NCI-H460 (cell line): ENCODE data around the gene IGF2. TPM values are rescaled to one million over a fixed set of nuclear protein-coding genes. Genes with fewer than 3 reads are reported as not detected.

ENCODE experiments used
- DNase-seq: peaks from one replicate; pipeline ENCODE4 v3.0.0-alpha.2; 2016; ENCODE audit warnings: low read depth; ENCODE audit errors: extremely low read depth
- total RNA-seq: library from RNA; depleted of rRNA; stranded (reverse); fragments of >200 nt; shearing (Covaris generic); gene quantifications from 2 replicates; pipeline ENCODE4 v1.2.3, GENCODE V29; 2014

Gene IGF2
- total RNA-seq, 1 experiment from 2014 or later: 0.15 TPM

GRCh38 chr11:2155511-2155910 is 16.3 kb upstream of the IGF2 start:
- no peak for DNase-seq

- DNase-seq: no peak
Observed at GRCh38 chr11:2154889-2155288, 15.7 kb upstream of the IGF2 start.

DNA sequence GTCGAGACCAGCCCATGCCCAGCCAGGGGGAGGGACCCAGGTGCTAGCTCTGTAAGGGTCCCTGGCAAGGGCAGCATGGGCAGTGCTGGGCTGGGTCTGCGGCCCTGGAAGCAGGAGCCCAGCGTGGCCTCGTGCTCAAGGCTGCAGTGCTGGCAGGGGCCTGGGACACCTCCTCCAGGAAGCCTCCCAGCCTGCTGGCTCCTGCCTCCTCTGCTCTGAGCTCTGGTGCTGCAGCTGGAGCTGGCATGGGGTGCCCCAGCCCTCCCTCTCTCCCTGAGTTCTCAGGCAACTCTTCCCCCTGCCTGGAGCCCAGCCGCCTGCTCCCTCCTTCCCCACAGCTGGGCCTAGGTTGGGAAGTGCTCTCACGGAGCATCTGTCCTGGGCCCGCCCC is 15.0 kb upstream of the IGF2 start:
- no peak for DNase-seq

GRCh38 chr11:2153581-2154194 is 14.5 kb upstream of the IGF2 start:
- no peak for DNase-seq

DNA sequence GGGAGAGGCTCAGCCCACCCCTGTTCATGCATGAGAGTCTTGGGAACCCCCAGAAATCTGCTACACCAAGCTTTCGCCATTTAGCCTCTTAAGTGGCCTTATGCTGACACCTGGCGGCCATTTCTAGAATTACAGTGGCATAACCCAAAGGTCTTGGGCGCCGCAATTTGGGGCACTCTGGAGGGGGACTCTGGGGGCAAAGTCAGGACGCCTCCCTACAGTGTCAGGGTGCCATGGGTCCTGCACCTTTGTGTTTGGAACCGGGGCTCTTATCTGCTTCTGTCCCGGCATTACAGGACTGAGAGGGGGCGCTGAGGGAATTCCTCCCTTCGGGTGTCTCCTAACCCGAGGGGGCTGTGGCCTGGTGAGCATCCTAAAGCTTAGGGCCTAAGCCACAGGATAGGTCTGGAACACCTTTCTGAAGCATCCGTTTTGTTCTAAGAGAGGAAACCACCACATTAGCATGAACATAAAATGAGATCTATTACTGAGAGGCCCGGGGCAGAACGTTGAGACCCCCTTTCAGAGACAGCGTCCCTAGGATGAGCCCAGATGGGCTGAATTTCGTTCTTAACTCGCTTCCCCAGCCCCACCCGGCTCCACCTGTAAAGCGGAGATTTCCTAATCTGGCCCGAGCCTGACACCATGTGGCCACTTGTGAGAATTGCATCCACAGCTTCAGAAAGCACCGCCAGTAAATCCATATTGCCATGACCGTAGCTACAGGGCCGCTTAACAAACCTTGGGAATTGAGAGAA is 12.5 kb upstream of the IGF2 start:
- DNase-seq: peak; percentile 62

DNA sequence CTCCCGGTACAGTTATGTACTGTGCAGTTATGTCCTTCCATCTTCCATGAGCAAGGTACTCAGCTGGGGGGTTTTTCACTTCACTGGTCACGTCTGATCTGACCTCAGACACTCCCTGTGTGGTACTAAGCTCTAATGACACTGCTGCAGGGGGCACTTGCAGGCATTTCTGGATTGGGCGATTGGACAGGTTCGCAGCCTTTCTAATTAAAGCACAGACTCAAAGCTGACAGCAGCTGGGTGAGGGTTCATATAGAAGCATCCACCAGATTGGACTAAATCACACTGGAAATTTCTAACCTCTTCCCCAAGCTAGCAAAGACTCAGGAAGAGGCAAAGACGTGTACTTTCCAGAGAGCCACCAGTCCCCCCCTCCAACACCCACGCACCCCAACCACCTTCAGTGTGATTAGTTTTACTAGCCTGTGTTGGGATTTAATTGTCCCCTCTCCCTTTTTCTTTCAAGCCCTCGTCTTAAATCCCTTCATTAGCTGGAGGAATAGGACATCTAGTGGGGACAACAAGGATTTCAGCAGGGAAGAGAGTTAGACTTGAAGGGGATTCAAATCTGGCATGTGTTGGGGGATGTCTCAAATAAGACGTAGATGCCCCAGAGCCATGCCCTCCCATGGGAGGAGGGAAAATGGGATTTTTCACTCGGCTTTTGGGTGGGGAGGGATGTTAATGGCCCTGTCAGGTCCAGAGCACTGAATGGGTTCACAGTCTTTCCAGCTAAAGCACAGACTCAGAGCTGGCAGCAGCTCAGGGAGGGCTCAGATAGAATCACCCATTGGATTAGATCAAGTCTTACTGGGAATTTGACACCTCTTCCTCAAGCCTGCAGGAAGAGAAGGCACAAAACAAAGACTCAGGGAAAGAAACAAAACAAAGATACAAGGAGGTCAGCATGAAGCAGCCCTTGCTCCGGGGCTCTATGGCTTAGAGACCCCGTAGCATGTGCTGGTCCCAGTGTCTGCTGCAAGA is 11.0 kb upstream of the IGF2 start:
- peak; percentile 26 for DNase-seq

- no peak for DNase-seq
Observed at GRCh38 chr11:2149460-2149859, 10.3 kb upstream of the IGF2 start.

- DNase-seq: no peak
Observed at GRCh38 chr11:2148595-2148994, 9.4 kb upstream of the IGF2 start.

- no peak for DNase-seq
Observed at GRCh38 chr11:2147391-2147790, 8.2 kb upstream of the IGF2 start.

GRCh38 chr11:2146051-2146450 is 6.9 kb upstream of the IGF2 start:
- no peak for DNase-seq

DNA sequence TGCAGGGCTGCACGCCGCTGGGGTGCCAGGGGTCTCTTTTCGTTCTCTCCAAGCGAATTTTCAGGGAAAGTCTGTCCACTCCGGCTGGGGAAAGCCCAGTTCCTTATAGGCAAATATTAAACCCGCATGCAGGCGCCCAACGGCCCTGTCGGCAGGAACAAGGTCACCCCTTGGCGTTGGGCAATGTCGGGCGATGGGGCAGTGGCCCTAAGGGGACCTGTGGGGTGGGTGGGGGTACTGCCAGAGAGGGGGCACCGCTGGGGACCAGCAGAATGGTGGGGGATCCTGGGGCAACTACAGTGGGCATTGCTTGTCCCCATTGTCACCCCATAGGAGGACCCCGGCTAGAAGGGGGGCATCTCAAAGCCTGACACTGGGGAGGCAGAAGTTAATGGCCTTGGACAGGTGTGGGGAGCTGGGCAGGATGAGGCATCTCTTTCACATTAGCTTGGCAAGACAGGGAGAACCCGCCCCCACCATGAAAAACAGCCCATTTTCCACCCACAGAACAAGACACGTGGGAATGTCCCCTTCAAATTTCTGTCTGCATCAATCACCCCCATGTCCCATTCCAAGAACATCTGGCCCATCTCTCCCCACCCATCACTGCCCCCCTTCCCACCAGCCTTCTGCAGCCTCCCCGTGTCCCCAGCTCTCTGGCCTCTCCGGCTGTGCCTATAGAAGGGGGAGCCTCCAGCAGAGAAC is 5.5 kb upstream of the IGF2 start:
- no peak for DNase-seq

DNA sequence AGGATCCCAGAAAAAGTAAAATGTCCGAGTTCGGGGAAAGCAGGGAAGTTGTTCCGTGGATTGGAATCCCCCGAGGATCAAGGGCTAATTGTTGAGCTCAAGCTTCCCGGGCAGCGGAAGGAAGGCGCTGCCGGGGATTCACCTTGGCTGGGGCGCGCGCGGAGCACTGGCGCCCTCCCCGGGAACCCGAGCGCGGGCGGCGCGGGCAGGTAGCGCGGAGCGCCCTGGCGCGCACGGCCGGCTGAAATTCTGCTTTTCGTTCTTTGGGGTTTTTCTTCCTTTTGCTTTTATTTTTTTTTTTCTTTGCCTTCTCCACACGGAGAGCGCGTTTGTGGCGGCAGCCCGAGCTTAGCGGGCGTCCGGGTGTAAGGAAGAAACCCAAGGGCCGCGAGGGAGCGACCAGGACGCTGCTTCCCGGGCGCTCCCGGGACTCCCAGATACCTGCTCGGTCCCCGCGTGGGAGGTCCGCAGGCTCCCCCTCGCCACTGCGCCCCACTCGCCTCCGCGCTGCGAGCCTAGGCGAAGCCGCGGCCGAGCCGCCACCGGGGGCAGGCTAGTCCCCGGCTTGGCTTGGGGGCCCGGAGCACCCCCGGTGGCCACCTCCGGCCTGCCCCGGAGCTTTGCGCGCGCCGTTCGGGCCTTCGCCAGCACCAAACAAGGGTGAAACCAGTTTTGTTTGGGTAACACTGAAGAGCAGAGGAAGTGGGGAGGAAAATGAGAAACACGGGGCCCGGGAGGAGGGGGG is 4.8 kb upstream of the IGF2 start:
- DNase-seq: no peak

- DNase-seq: no peak
Observed at GRCh38 chr11:2143477-2143798, 4.2 kb upstream of the IGF2 start.

DNA sequence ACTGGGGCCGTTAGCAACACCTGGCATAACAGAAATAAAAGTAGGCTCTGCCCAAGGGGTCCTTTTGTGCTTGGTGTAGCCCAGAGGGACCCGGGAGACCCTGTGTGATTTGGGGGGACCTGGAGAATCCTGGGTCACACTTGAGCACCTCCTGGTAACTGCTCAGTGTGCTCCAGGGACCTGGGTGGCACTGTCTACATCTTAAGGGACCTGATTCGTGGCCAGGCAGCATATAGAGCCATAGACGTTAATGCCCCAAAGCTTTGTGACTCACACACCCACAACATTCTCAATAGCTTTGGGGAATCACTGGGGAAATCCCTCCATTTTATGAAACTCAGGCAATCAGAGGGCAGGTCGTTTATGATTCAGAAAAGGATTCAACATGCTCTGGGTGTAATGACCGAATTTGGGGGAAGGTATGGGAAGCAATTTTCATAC is 3.6 kb upstream of the IGF2 start:
- no peak for DNase-seq

GRCh38 chr11:2142300-2142759 is 3.1 kb upstream of the IGF2 start:
- DNase-seq: no peak

DNA sequence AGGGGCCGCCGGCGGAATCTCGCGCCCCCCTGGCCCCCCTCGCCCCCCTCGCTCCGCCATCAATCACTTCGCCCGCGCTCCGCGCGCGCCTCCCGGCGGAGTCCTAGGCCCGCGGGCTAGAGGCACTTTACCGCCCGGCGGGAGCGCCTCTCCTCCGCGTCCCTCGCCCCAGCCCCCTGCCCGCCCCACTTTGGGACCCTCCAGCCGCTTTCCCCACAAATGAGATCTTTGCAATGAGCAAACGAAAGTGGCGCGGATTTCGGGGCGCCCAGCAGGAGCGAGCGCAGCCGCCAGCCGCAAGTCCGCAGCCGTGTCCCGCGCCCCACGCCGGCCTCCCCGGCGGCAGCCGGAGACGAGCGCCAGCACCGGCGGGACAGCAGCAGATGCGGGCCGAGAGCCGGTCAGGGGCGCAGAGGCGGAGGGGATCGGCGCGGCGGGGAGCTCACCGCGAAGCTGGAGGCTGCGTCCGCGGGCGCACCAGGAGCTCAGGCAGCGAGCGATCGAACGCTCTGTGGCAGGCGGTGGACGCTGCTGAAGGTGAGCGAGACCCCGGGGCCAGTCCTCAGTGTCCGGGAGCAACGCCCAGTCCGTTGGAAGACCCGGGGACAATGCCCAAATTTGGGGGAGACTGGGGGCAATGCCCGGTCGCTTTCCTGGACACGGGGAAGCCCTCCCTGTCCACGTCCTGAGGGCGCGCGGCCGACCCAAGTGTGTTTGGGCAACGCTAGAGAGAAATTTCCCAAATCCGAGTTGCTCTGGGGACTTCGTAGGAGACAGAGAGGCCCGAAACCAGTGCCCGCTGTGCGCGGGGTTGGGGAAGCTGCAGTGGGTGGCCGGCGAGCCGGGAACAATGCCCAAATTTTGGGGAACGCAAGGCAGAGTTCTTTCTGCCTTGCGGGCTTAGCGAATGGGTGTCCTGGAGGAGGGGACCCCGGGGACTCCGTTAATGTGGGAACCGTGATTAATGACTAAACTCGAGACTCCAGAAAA is 1.5 kb upstream of the IGF2 start:
- no peak for DNase-seq

DNA sequence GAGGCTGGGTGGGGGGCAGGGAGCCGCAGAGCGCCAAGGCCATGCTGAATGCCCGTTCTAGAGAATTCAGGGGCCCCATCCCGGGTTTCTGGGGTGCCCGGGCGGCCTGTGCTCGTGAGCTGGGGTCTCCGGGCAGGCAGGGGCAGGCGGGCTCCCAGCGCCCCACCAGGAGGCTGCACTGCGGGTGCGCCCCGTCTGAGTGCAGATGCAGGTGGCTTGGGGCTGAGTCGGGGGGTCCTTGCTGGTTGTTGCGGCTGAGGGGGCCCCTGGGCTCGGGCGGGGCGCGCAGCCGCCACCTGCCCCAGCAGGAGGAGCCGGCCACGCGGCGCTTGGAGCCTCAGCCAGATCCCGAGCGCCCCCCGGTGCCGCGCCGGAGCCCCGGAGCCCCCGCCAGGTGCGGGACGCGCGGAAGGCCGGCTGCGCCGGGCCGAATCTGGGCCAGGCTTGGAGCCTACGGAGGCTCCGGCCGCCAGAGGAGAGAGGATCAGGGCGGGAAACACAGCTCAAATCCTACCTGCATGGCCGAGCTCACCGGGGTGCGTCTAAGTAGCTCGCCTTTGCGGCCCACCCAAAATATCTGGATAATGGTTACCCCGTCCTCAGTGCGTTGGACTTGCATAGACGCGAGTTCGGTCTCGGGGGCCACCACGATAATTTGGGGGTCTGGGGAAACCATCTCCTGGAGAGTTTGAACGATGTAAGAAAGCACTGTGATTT is 590 bp upstream of the IGF2 start:
- DNase-seq: no peak

DNA sequence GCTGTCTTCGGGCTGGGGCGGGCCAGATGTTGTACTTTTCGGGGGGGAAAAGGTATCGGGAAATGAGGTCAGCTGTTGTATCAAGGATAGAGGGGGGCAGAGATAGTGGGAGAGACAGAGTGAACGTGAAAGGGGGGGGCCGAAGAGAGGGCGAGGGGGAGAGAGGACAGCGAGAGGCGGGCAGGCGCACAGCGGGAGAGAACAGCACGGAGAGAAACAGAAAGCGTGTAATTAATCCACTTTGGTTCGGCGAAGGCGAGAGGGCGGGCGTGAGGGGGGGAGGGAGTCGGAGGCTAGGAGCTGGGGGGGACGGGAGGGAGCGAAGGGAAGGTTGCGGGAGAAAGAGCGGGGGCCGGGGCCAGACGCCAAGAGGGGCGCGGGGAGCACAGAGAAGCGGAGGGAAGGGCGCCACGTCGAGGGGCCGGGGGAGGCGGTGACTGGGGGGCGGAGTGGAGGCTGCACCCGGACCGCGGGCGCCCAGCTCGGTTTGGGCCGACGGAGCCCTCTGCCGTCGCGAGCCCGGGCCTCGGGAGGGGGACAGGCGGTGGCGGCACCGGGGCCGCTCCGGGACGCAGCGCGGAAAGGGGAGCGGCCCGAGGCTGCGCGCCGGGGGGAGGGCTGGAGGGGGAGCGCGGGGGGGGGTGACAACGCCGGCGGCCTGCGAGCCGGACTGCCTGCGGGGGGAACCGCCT is 612 bp downstream of the IGF2 start:
- no peak for DNase-seq
